ENCODE data around the gene RBM5. TPM values are rescaled to one million over a fixed set of nuclear protein-coding genes. Genes with fewer than 3 reads are reported as not detected.

The RBM5 gene
- total RNA-seq, 1 experiment from 2014 or later = 92.1 TPM

DNA sequence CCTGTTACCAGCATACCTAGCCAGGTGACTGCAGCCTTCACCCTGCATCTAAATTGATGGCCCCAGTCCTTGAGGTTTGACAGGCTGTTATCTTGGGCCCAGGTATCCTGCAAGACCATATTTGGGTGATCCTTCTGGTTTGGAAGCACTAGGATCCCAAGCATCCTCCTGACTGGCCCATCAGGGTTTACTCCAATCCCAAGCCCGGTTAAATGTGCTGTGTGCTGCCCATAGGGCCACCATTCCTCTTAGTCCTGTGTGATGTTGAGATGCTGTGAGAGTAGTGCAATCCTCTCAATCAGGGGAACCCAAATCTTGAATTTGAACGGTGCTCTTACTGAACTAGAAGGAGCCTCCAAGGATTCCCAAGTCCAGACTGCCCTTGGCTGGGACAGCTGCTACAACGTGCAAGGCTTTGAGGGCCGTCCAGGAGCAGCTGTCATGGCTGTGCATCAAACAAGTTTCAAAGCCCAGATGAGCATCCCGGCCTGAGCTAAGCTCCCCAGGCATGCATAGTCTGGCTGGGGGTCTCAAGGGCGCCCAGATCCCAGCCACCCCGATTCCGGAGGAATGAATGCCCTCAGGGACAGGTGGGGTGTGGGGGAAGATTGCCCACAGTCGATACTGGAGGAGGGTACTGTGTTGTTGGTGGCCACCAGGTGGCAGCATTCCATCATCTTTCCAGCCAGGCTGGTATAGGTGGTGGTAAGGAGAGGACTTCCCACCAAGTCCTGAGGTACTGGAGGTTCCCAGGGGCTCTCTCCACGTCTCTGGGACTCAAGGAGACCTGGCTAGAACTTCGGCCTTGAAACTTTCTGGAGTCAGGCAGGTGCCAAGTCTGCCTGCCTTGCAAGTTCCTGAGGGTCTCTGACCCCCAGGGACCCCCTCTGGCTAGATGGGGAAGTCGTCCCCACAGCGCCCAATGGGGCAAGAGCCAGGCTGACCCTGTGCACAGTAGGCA is 32.6 kb downstream of the RBM5 start (continued):
- TF ChIP-seq, protein P1, sequence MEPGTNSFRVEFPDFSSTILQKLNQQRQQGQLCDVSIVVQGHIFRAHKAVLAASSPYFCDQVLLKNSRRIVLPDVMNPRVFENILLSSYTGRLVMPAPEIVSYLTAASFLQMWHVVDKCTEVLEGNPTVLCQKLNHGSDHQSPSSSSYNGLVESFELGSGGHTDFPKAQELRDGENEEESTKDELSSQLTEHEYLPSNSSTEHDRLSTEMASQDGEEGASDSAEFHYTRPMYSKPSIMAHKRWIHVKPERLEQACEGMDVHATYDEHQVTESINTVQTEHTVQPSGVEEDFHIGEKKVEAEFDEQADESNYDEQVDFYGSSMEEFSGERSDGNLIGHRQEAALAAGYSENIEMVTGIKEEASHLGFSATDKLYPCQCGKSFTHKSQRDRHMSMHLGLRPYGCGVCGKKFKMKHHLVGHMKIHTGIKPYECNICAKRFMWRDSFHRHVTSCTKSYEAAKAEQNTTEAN (CRISPR knock-in tag; IDR thresholded peaks at IDR 0.05) = no peak
- TF ChIP-seq IRF2 (CRISPR knock-in tag; IDR thresholded peaks at IDR 0.05; ENCODE audit: borderline replicate concordance, low read depth) (0 out of 2 replicates have a peak, but pooled peaks have one; percentile 11), JUN (CRISPR knock-in tag; IDR thresholded peaks at IDR 0.05) (no peak), MXD4 (CRISPR knock-in tag; IDR thresholded peaks at IDR 0.05; ENCODE audit: borderline replicate concordance) (no peak), NFE2L1 (CRISPR knock-in tag; IDR thresholded peaks at IDR 0.05) (no peak), TP53 (CRISPR knock-in tag; IDR thresholded peaks at IDR 0.05) (no peak), ATF2 (CRISPR knock-in tag; IDR thresholded peaks at IDR 0.05; ENCODE audit: borderline replicate concordance, low read depth) (no peak), ZNF512 (CRISPR knock-in tag; IDR thresholded peaks at IDR 0.05; ENCODE audit: borderline replicate concordance) (no peak), OVOL2 (CRISPR knock-in tag; IDR thresholded peaks at IDR 0.05; ENCODE audit: borderline replicate concordance) (no peak), RORB (CRISPR knock-in tag; IDR thresholded peaks at IDR 0.05) (no peak), MLX (CRISPR knock-in tag; IDR thresholded peaks at IDR 0.05) (no peak), ZNF232 (CRISPR knock-in tag; IDR thresholded peaks at IDR 0.05) (no peak), CBFB (CRISPR knock-in tag; IDR thresholded peaks at IDR 0.05; ENCODE audit: low read depth) (no peak), ZNF423 (CRISPR knock-in tag; IDR thresholded peaks at IDR 0.05) (0 out of 2 replicates have a peak, but pooled peaks have one; percentile 13), GABPB1 (CRISPR knock-in tag; IDR thresholded peaks at IDR 0.05) (no peak)
- TF ChIP-seq, protein P2, sequence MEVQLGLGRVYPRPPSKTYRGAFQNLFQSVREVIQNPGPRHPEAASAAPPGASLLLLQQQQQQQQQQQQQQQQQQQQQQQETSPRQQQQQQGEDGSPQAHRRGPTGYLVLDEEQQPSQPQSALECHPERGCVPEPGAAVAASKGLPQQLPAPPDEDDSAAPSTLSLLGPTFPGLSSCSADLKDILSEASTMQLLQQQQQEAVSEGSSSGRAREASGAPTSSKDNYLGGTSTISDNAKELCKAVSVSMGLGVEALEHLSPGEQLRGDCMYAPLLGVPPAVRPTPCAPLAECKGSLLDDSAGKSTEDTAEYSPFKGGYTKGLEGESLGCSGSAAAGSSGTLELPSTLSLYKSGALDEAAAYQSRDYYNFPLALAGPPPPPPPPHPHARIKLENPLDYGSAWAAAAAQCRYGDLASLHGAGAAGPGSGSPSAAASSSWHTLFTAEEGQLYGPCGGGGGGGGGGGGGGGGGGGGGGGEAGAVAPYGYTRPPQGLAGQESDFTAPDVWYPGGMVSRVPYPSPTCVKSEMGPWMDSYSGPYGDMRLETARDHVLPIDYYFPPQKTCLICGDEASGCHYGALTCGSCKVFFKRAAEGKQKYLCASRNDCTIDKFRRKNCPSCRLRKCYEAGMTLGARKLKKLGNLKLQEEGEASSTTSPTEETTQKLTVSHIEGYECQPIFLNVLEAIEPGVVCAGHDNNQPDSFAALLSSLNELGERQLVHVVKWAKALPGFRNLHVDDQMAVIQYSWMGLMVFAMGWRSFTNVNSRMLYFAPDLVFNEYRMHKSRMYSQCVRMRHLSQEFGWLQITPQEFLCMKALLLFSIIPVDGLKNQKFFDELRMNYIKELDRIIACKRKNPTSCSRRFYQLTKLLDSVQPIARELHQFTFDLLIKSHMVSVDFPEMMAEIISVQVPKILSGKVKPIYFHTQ (CRISPR knock-in tag; IDR thresholded peaks at IDR 0.05) = no peak
- TF ChIP-seq, protein P3, sequence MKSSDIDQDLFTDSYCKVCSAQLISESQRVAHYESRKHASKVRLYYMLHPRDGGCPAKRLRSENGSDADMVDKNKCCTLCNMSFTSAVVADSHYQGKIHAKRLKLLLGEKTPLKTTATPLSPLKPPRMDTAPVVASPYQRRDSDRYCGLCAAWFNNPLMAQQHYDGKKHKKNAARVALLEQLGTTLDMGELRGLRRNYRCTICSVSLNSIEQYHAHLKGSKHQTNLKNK (CRISPR knock-in tag; IDR thresholded peaks at IDR 0.05) = no peak

- ChIA-PET CTCF (interaction anchor here (1.3 to 5.9 kb wide), 14 partner anchors 14 to 153 kb away, joined by 3 to 74 read pairs (median 12); partner anchors contain the start of gene GNAT1), POLR2A (interaction anchor here (0.8 to 1.2 kb wide), 4 partner anchors 30 to 143 kb away, joined by 3 to 5 read pairs (median 4); no protein-coding TSS in a partner anchor)
- Mint-ChIP-seq H3K4me3 (no peak overlapping the region), H3K27ac (no peak overlapping the region), H3K27me3 (ENCODE audit: low read depth) (no peaks in the 10 kb centered on the region), H3K9me3 (no peaks in the 10 kb centered on the region), H3K36me3 (peaks cover 20% of the 10 kb centered on the region), H3K4me1 (peaks cover 38% of the 10 kb centered on the region)
- DNase-seq (ENCODE audit: low spot score) = no peak
- ATAC-seq = no peak
- TF ChIP-seq SOX15 (CRISPR knock-in tag; IDR thresholded peaks at IDR 0.05) (no peak), TCF7 (CRISPR knock-in tag; IDR thresholded peaks at IDR 0.05; ENCODE audit: low read depth) (no peak), HMGXB4 (CRISPR knock-in tag; IDR thresholded peaks at IDR 0.05) (no peak)
- TF ChIP-seq, protein P4, sequence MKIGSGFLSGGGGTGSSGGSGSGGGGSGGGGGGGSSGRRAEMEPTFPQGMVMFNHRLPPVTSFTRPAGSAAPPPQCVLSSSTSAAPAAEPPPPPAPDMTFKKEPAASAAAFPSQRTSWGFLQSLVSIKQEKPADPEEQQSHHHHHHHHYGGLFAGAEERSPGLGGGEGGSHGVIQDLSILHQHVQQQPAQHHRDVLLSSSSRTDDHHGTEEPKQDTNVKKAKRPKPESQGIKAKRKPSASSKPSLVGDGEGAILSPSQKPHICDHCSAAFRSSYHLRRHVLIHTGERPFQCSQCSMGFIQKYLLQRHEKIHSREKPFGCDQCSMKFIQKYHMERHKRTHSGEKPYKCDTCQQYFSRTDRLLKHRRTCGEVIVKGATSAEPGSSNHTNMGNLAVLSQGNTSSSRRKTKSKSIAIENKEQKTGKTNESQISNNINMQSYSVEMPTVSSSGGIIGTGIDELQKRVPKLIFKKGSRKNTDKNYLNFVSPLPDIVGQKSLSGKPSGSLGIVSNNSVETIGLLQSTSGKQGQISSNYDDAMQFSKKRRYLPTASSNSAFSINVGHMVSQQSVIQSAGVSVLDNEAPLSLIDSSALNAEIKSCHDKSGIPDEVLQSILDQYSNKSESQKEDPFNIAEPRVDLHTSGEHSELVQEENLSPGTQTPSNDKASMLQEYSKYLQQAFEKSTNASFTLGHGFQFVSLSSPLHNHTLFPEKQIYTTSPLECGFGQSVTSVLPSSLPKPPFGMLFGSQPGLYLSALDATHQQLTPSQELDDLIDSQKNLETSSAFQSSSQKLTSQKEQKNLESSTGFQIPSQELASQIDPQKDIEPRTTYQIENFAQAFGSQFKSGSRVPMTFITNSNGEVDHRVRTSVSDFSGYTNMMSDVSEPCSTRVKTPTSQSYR (CRISPR knock-in tag; IDR thresholded peaks at IDR 0.05) = no peak
These were observed 33.4 kb downstream of the RBM5 start for GRCh38 chr3:50122071-50122470.

Data from WTC11 (cell line).